Measurements from ENCODE around the gene ELANE. TPM values are rescaled to one million over a fixed set of nuclear protein-coding genes. Genes with fewer than 3 reads are reported as not detected.

Gene ELANE
- total RNA-seq, 1 experiment from 2014 or later = not detected

DNA sequence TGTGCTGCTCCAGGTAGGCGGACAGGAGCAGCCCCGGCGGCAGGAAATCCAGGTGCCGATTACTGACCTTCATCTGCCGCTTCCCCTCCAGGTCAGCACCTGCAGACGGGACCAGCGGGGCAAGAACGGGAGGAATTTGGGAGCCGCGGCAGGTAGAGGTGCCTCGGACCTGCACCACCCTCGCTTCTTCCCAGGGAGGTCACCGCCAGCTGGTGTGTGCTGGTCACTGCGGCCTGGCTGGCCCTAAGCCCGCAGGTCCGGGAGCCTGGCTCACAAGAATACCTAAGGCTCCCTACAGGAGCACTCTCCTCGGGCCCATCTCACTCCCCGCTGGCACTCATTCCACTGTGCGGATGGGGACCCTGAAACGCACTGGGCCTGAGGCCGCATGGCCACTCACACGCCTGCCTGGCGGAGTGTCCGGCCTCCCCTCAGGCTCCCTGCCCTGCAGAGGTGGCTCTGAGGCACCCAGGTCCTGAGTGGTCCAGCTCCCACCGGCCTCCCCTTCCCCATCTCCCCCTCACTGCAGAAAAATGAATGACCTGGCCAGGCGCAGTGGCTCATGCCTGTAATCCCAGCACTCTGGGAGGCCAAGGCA, 45.4 kb downstream of the ELANE start:
- no peak for DNase-seq (ENCODE audit: low read depth)

DNA sequence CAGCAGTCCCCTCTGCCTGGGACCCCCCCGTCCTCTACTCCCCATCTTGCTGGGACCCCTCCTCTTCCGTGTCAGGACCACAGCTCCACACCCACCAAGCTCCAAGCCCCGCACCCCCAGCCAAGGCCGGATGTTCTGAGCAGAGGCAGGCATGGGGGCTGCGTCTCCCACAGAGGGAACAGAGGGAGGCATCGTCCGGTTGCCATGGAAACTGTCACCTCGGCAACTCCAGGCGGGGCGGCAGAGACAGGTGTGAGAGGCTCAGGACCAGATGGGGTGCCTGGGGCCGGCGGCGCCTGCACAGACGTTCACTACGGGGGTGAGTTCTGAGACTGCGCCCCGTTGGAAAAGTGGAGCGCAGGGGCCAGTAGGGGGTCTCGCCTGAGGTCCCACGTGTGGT, 46.6 kb downstream of the ELANE start:
- DNase-seq (ENCODE audit: low read depth) = no peak

DNA sequence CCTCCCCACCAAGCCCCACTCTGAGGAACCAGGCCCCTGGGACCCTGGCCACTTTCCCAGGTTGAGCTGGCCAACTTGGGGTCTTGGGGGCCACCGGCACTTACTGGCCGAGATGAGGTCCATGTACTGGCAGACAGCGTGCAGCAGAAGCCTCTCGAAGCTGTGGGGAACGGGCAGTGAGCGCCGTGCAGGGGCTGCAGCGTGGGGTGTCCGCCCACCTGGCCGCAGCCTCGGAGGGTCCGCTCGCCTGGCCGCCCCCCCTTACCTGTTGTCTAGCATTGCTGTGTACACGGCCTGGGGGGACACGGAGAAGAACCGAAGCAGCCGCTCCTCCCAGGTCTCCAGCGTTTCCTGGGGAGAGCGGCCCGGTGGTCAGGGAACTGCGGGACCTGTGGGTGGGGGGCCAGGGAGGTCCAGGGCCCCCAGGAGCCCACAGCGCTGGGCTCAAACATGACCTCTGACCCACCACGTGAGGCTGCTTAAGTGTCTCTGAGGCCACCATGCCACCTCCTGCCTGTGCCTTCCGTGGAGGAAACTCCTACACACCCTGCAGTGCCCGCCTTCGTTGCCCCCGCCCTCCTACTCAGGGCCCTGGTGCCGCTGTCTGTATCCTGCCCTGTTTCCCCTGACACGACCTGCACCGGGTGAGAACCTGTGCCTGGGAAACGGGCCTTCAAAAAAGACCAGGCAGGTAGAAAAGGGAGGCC, 47.4 kb downstream of the ELANE start:
- DNase-seq (ENCODE audit: low read depth) = no peak

DNA sequence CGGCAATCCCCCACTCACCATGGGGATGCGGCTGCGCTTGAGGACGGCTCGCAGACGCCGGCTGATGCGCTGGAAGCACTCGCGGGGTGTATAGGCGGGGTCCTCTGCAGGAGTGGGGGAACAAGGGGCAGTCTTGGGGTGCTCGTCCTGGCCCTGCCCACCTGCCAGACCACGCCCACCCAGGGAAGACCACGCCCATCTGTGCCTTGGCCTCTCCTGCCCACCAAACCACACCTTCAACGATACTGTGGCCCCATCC, 47.9 kb downstream of the ELANE start:
- no peak for DNase-seq (ENCODE audit: low read depth)

DNA sequence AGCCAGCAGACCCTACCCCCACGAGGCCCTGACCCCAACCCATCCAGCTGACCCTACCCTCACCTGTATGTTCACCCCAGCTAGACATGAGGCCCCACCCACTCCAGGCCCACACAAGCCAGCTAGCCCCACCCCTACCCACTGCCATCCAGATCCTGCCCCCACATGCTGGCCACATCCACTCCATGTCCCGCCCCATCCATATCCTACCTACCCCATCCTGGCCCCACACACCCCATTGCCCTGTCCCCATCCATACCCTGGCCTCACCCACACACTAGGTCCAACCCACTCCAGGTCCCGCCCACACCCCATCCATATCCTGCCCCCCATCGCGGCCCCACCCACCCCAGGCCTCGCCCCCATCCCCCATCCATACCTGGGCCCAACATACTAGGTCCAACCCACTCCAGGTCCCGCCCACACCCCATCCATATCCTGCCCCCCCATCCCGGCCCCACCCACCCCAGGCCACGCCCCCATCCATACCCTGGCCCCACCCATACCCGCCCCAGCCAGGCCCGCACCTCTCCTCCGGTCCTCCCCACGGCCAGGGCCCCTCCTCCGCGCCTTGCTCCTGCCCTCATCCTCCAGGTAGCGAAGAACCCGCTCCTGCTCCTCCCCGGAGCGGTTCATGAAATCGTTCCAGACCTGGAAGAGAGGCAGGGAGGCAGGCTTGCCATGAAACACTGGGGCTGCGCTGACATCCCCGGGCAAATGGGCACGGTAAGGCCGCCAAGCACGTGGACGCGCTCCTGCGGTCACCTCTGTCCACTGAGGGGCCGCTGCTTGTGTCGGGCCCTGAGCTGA, 48.4 kb downstream of the ELANE start:
- DNase-seq (ENCODE audit: low read depth) = no peak

DNA sequence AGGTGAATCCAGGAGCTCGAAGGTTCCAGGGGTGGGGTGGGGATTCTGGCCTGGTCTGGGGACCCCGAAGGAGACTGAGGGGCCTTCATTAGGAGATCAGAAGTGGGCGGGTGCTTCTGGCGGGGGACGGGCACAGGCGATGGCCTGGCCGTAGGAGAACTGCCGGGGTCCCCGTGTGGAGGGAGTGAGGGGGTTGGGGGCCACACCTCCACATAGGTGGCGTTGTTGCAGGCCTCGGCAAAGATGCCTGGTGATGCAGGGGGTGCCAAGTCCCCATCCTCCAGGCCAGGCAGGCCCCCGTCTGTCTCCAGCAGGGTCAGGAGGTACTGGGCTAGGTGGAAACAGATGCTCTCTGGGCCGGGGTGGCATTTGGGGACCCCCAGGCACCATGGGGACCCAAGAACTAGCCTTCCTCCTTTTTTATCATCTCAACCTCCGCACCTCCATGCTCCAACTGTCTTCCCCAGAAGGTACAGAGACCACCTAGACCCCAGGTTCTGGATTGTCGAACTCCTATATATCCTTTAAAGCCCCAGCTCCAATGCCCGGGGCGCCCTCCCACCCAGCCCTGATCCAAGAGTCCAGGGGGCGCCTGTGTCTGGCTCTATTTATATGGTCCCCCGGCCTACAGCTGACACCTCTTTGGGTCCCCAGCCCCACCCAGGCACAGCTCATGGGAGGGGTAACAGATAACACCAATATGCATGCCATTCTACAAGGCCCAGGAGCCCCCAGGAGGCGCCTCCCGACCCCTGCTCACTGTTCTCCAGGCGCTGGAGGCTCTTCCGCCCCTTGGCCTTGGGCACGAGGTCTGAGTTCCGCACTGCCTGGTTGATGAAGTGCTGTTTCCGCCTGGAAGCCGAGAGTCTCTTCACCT, 49.4 kb downstream of the ELANE start:
- DNase-seq (ENCODE audit: low read depth) = no peak

DNA sequence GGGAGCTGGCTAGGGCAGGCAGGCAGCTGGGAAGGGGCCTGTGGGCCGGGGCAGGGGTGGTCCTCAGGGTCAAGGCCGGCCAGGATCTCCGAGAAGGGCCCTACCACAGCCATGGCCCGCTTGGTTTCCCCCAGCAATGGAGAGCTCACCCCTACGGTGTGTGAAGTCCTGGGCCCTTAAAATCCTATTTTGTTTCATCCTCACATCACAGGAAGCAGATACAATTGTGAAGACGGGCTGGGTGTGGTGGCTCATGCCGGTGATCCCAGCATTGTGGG, 49.9 kb downstream of the ELANE start:
- no peak for DNase-seq (ENCODE audit: low read depth)

DNA sequence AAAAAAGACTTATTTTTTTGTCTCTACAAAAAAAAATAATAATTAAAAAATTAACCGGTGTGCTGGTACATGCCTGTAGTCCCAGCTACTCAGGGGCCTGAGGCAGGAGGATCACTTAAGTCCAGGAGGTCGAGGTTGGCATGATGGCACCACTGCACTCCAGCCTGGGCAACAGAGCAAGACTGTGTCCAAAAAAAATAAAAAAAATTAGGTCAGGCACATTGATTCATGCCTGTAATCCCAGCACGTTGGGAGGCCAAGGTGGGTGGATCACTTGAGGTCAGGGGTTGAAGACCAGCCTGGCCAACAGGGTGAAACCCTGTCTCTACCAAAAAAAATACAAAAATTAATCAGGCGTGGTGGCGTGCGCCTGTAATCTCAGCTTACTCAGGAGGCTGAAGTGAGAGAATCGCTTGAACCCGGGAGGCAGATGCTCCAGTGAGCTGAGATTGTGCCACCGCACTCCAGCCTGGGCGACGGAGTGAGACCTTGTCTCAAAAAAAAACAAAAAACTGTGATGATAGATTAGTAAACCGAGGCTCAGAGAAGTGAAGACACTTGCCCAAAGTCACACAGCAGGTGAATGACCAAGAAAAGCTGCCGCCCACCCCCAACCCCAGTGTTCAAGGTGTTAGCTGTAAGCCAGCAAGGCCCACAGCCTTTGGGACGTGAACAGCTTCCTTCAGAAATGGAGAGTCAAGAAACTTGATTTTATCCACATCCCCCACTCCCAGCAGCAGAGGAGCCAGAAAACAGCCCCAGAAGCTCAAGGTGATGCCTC, 50.5 kb downstream of the ELANE start:
- no peak for DNase-seq (ENCODE audit: low read depth)

DNA sequence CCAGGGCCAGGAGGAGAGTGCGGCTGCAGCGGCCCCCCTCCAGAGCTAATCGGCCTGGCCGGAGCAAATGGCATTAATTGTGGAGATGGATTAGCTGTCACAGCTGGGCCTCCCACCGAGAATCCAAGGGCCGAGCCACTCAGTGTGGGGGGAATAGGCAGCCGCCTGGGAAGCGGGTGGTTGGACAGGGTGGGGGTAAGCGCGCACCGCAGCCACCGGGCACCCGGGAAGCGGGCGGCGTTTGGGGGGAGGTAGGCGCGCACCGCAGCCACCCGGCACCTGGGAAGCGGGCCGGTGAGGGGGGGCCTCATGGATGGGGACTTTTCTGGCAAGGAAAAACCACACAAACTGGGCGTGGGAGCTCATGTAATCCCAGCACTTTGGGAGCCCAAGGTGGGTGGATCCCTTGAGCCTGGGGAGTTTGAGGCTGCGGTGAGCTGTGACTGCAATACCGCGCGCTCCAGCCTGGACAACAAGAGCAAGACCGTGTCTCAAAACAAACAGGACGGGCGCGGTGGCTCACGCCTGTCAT, 51.2 kb downstream of the ELANE start:
- no peak for DNase-seq (ENCODE audit: low read depth)

DNA sequence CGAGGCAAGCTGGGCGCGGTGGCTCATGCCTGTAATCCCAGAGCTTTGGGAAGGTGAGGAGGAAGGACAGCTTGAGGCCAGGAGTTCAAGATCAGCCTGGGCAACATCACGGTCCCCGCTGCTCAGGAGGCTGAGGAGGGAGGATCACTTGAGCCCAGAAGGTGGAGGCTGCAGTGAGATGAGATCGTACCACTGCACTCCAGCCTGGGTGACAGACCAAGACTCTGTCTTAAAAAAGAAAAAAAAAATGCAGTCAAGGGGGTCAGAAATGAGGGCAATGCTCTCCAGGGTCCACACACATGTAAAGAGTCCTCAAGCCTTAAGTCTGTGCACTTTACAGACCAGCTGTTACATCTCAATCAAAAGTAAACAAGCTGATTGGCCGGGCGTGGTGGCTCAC, 52.4 kb downstream of the ELANE start:
- no peak for DNase-seq (ENCODE audit: low read depth)

Other genes starting within 250 kb of the ELANE start
- gene POLRMT, start 218.8 kb upstream of the ELANE start, total RNA-seq (2014; rRNA removed; shearing (Covaris generic)) = 92.3 and 96.8 TPM in 2 replicates
- not detected in 2 replicates for gene FGF22, start 212.4 kb upstream of the ELANE start, total RNA-seq (2014; rRNA removed; shearing (Covaris generic))
- 58.2 and 62.7 TPM in 2 replicates for gene RNF126, start 189.1 kb upstream of the ELANE start, total RNA-seq (2014; rRNA removed; shearing (Covaris generic))
- 104 and 119 TPM in 2 replicates for gene FSTL3, start 175.9 kb upstream of the ELANE start, total RNA-seq (2014; rRNA removed; shearing (Covaris generic))
- not detected in 2 replicates for gene PRSS57, start 156.9 kb upstream of the ELANE start, total RNA-seq (2014; rRNA removed; shearing (Covaris generic))
- 1.1 and 7.7 TPM in 2 replicates for gene PALM, start 143.4 kb upstream of the ELANE start, total RNA-seq (2014; rRNA removed; shearing (Covaris generic))
- gene MISP, start 101.2 kb upstream of the ELANE start, total RNA-seq (2014; rRNA removed; shearing (Covaris generic)) = 1.5 and 2.0 TPM in 2 replicates
- gene PTBP1, start 54.9 kb upstream of the ELANE start, total RNA-seq (2014; rRNA removed; shearing (Covaris generic)) = 205 and 246 TPM in 2 replicates
- gene PLPPR3, start 30.3 kb upstream of the ELANE start, total RNA-seq (2014; rRNA removed; shearing (Covaris generic)) = 0.11 and 1.2 TPM in 2 replicates
- gene AZU1, start 24.5 kb upstream of the ELANE start, total RNA-seq (2014; rRNA removed; shearing (Covaris generic)) = not detected in 2 replicates
- gene PRTN3, start 11.3 kb upstream of the ELANE start, total RNA-seq (2014; rRNA removed; shearing (Covaris generic)) = not detected in 2 replicates
- gene CFD, start 7.4 kb downstream of the ELANE start, total RNA-seq (2014; rRNA removed; shearing (Covaris generic)) = 5.7 and 18.2 TPM in 2 replicates
- 20.4 and 25.9 TPM in 2 replicates for gene MED16, start 40.9 kb downstream of the ELANE start, total RNA-seq (2014; rRNA removed; shearing (Covaris generic))
- not detected in 2 replicates for gene RNU6-9, start 41.2 kb downstream of the ELANE start, total RNA-seq (2014; rRNA removed; shearing (Covaris generic))
- 35.8 and 40.8 TPM in 2 replicates for gene R3HDM4, start 60.9 kb downstream of the ELANE start, total RNA-seq (2014; rRNA removed; shearing (Covaris generic))
- gene KISS1R, start 65.0 kb downstream of the ELANE start, total RNA-seq (2014; rRNA removed; shearing (Covaris generic)) = not detected in 2 replicates
- 5.9 and 12.0 TPM in 2 replicates for gene ARID3A, start 73.7 kb downstream of the ELANE start, total RNA-seq (2014; rRNA removed; shearing (Covaris generic))
- gene WDR18, start 132.0 kb downstream of the ELANE start, total RNA-seq (2014; rRNA removed; shearing (Covaris generic)) = 73.1 and 92.5 TPM in 2 replicates
- not detected in 2 replicates for gene GRIN3B, start 148.1 kb downstream of the ELANE start, total RNA-seq (2014; rRNA removed; shearing (Covaris generic))
- gene TMEM259, start 168.8 kb downstream of the ELANE start, total RNA-seq (2014; rRNA removed; shearing (Covaris generic)) = 79.1 and 81.7 TPM in 2 replicates
- gene RNU6-2, start 169.2 kb downstream of the ELANE start, total RNA-seq (2014; rRNA removed; shearing (Covaris generic)) = not detected in 2 replicates
- 162 and 166 TPM in 2 replicates for gene CNN2, start 174.3 kb downstream of the ELANE start, total RNA-seq (2014; rRNA removed; shearing (Covaris generic))
- gene ABCA7, start 187.8 kb downstream of the ELANE start, total RNA-seq (2014; rRNA removed; shearing (Covaris generic)) = 0.89 and 0.97 TPM in 2 replicates
- gene ARHGAP45, start 214.9 kb downstream of the ELANE start, total RNA-seq (2014; rRNA removed; shearing (Covaris generic)) = 4.3 and 11.6 TPM in 2 replicates
- gene POLR2E, start 243.1 kb downstream of the ELANE start, total RNA-seq (2014; rRNA removed; shearing (Covaris generic)) = 124 and 148 TPM in 2 replicates